GM12878 (cell line): ENCODE data around the gene COTL1. TPM values are rescaled to one million over a fixed set of nuclear protein-coding genes. Genes with fewer than 3 reads are reported as not detected.

Source experiments
- ATF7 ChIP-seq: fragments of 450-650 bp; IDR thresholded peaks from 2 replicates; pipeline ENCODE4 v1.6.1; 2016; ENCODE audit warnings: low read depth, mild to moderate bottlenecking
- BACH1 ChIP-seq: fragments of 450-650 bp; IDR thresholded peaks from 2 replicates; pipeline ENCODE4 v1.6.1; 2017; ENCODE audit warnings: mild to moderate bottlenecking, borderline replicate concordance
- DPF2 ChIP-seq: fragments of 450-650 bp; IDR thresholded peaks from 2 replicates; pipeline ENCODE4 v1.6.1; 2017; ENCODE audit warnings: mild to moderate bottlenecking
- EZH2 ChIP-seq: IDR thresholded peaks from 2 replicates; pipeline ENCODE4 v1.6.1; 2012; ENCODE audit warnings: low read depth, mild to moderate bottlenecking, control low read depth, inconsistent platforms, low read length, borderline replicate concordance; ENCODE audit not compliant: control insufficient read depth
- HCFC1 ChIP-seq: fragments of 150-350 bp; IDR thresholded peaks from 2 replicates; pipeline ENCODE4 v1.6.1; 2014; ENCODE audit warnings: low read length
- KAT2A ChIP-seq: conservative IDR thresholded peaks from 2 replicates; pipeline ENCODE4 v1.6.1; 2011; ENCODE audit warnings: low read depth, low read length; ENCODE audit not compliant: control insufficient read depth
- MYB ChIP-seq: fragments of 150-350 bp; IDR thresholded peaks from 2 replicates; pipeline ENCODE4 v1.6.1; 2014; ENCODE audit warnings: mild to moderate bottlenecking, low read depth, low read length, borderline replicate concordance
- PAX8 ChIP-seq: fragments of 450-650 bp; IDR thresholded peaks from 2 replicates; pipeline ENCODE4 v1.6.1; 2017; ENCODE audit warnings: mild to moderate bottlenecking, moderate library complexity
- PML ChIP-seq: IDR thresholded peaks from 2 replicates; pipeline ENCODE4 v1.6.1; 2012; ENCODE audit warnings: low read length, inconsistent platforms
- POLR2A ChIP-seq: IDR thresholded peaks from 2 replicates; pipeline ENCODE4 v1.6.1; 2011; ENCODE audit warnings: low read depth, mild to moderate bottlenecking, low read length
- SRF ChIP-seq, 2 experiments: IDR thresholded peaks; 2 replicates each; pipeline ENCODE4 v1.6.1; 2011; ENCODE audit warnings: low read depth in 2 of 2, low read length in 2 of 2, mild to moderate bottlenecking in 1 of 2, moderate library complexity in 1 of 2
- ZBTB4 ChIP-seq: fragments of 450-650 bp; formaldehyde crosslinking; IDR thresholded peaks from 2 replicates; pipeline ENCODE4 v1.4.0; 2022; ENCODE audit warnings: mild to moderate bottlenecking, moderate library complexity
- ZNF687 ChIP-seq: fragments of 450-650 bp; IDR thresholded peaks from 2 replicates; pipeline ENCODE4 v1.6.1; 2017; ENCODE audit warnings: mild to moderate bottlenecking, moderate library complexity
- polyA plus RNA-seq, 11 experiments: library from polyadenylated mRNA; depleted of rRNA in 4 of 11; unstranded in 6 of 11; stranded (reverse) in 5 of 11; fragments of >200 nt; fragmentation: Nextera tagmentation in 4 of 11; fragmentation: Illumina TruSeq in 1 of 11; extraction: Ambion mirVana in 4 of 11; extraction: Trizol in 1 of 11; gene quantifications; 1 replicate in 1 of 11; 2 replicates in 10 of 11; pipeline versions ENCODE4 v1.2.1 to v1.2.3, GENCODE V29; 2011 to 2016; ENCODE audit warnings: inconsistent platforms in 2 of 11, missing spikeins in 2 of 11, low read depth in 1 of 11
- total RNA-seq, 4 experiments: library from RNA; depleted of rRNA in 3 of 4; stranded (reverse); fragments of >200 nt in 3 of 4; fragmentation: Illumina TruSeq in 1 of 4; extraction: Trizol in 1 of 4; gene quantifications; 2 replicates each; pipeline versions ENCODE4 v1.2.1 to v1.2.3, GENCODE V29; 2013 to 2021
- TF ChIP-seq, protein P1 (sequence below): IDR thresholded peaks from 2 replicates; pipeline ENCODE4 v1.6.1; 2011; ENCODE audit warnings: low read depth, low read length, improper control_type of control experiment, borderline replicate concordance

COTL1 gene
- total and polyA plus RNA-seq, 10 of the 15 experiments (the other 5 are each of a cell fraction or from before 2014, with no cell fraction given), result 140 to 894 (median 330) TPM

- TF ChIP-seq KAT2A, result no peak
- TF ChIP-seq MYB, result no peak
- TF ChIP-seq ATF7, result no peak
- no peak for TF ChIP-seq PML
- TF ChIP-seq HCFC1, result no peak
- TF ChIP-seq PAX8, result no peak
- peak; percentile 62 for TF ChIP-seq POLR2A
- TF ChIP-seq ZNF687, result peak; percentile 54; the same call in 1 of the 2 replicates
- no peak for TF ChIP-seq SRF (IDR thresholded peaks at IDR 0.05; ENCODE audit: low read depth in 2 of 2, low read length in 2 of 2)
- no peak for TF ChIP-seq ZBTB4 (CRISPR knock-in tag)
- no peak for TF ChIP-seq DPF2
- no peak for TF ChIP-seq BACH1
- TF ChIP-seq EZH2, result no peak
- TF ChIP-seq, protein P1, sequence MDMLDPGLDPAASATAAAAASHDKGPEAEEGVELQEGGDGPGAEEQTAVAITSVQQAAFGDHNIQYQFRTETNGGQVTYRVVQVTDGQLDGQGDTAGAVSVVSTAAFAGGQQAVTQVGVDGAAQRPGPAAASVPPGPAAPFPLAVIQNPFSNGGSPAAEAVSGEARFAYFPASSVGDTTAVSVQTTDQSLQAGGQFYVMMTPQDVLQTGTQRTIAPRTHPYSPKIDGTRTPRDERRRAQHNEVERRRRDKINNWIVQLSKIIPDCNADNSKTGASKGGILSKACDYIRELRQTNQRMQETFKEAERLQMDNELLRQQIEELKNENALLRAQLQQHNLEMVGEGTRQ, result no peak
These were observed 22.8 kb downstream of the COTL1 start (continued) for GRCh38 chr16:84595052-84595481.
